BLaER1 treated with 17β-estradiol and CSF1 and Interleukin-3, amounts not matched to agents 10 nM and 100 nM (cell line): ENCODE measurements around the gene SGCA.

ENCODE experiments used
- H3K27ac ChIP-seq, 11 experiments: shearing (Covaris generic); formaldehyde crosslinking; 2 replicates each; pipeline ENCODE4 v1.8.1; 2022
- H3K27me3 ChIP-seq, 11 experiments: shearing (Covaris generic); formaldehyde crosslinking; 2 replicates each; pipeline ENCODE4 v1.8.1; 2022
- H3K36me3 ChIP-seq, 11 experiments: shearing (Covaris generic); formaldehyde crosslinking; 2 replicates each; pipeline ENCODE4 v1.8.1; 2022
- H3K4me1 ChIP-seq, 10 experiments: shearing (Covaris generic); formaldehyde crosslinking; 2 replicates each; pipeline ENCODE4 v1.8.1; 2022
- H3K4me2 ChIP-seq, 11 experiments: shearing (Covaris generic); formaldehyde crosslinking; 2 replicates each; pipeline ENCODE4 v1.8.1; 2022
- H3K4me3 ChIP-seq, 10 experiments: shearing (Covaris generic); formaldehyde crosslinking; 2 replicates each; pipeline ENCODE4 v1.8.1; 2022
- H3K9ac ChIP-seq, 11 experiments: shearing (Covaris generic); formaldehyde crosslinking; 2 replicates each; pipeline ENCODE4 v1.8.1; 2022
- H3K9me3 ChIP-seq, 11 experiments: shearing (Covaris generic); formaldehyde crosslinking; replicated peaks in 1 of 11; 2 replicates each; pipeline ENCODE4 v1.8.1; 2022
- H4K20me1 ChIP-seq, 11 experiments: shearing (Covaris generic); formaldehyde crosslinking; 2 replicates each; pipeline ENCODE4 v1.8.1; 2022
- Cebpa-rat ChIP-seq, 11 experiments: shearing (Covaris generic); IDR thresholded peaks; 2 replicates each; pipeline ENCODE4 v1.8.1; 2022

Gene SGCA

DNA sequence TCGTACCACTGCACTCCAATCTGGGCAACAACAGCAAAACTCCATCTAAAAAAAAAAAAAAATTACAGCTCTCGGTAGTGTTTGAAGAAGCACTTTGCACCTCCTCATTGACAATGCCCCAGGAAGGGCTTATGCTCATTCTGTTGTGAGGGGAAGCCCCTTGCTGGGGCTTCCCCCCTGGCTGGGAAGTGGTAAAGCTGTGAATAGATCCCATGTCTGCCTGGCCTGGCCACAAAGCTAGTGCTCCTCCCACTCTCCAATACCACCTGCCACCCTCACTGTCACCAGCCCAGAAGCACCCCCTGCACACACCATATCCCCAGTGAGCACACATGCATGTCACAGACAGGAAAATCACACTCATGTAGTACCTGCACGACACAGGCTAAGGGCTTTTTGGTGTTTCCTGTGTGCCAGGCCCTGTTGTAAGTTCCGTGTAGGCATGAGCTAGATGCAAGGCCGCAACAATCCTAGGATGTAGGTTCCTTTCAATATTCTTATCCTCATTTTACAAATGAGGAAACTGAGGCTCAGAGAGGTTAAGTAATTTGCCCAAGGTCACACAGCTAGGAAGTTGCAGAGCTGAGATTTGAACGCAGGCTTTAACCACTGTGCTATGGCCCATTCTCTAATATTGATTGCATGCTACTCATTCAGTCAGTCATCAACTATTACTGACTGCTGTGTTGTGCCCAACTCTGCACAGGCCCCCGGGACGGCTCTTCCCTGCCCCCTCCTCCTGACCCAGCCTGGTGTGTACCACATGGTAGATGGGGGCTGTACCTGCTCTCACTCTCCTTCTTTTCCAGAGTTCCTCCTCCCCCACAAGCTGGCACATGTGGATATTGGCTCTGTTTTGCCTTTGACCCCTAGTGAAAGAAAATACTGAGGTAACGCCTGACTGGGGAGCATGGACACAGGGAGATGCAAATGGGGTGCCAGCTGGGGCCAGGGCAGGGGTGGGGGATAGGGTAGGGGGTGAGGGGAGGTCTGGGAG, 47.5 kb downstream of the SGCA start:
- no peak for TF ChIP-seq Cebpa-rat (IDR thresholded peaks at IDR 0.05)
- Histone ChIP-seq H3K4me3 (no peak overlapping the region), H3K9ac (no peak overlapping the region), H3K4me2 (peak overlapping the region; percentile 7 to 58 (median 44); a peak in 21 of 22 replicates), H3K36me3 (no peaks in the 10 kb centered on the region), H3K27ac (no peak overlapping the region), H3K9me3 (no peaks in the 10 kb centered on the region), H4K20me1 (no peaks in the 10 kb centered on the region), H3K27me3 (peaks cover 0 to 23% (median 10%) of the 10 kb centered on the region in 11 experiments; a peak in 10 of 22 replicates), H3K4me1 (peaks cover 18 to 38% (median 33%) of the 10 kb centered on the region in 10 experiments; a peak in 19 of 20 replicates)

GRCh38 chr17:50214976-50215760, 49.4 kb downstream of the SGCA start:
- no peak overlapping the region for H3K9ac ChIP-seq
- no peaks in the 10 kb centered on the region for H4K20me1 ChIP-seq
- H3K27ac ChIP-seq: no peak overlapping the region
- no peaks in the 10 kb centered on the region for H3K36me3 ChIP-seq
- no peaks in the 10 kb centered on the region for H3K9me3 ChIP-seq
- H3K4me1 ChIP-seq: peaks cover 19 to 45% (median 38%) of the 10 kb centered on the region in 10 experiments; a peak in 19 of 20 replicates
- no peak for TF ChIP-seq Cebpa-rat (IDR thresholded peaks at IDR 0.05)
- no peak overlapping the region for H3K4me3 ChIP-seq
- no peak overlapping the region for H3K4me2 ChIP-seq
- peaks cover 0 to 12% (median 4%) of the 10 kb centered on the region in 11 experiments; a peak in 8 of 22 replicates for H3K27me3 ChIP-seq

DNA sequence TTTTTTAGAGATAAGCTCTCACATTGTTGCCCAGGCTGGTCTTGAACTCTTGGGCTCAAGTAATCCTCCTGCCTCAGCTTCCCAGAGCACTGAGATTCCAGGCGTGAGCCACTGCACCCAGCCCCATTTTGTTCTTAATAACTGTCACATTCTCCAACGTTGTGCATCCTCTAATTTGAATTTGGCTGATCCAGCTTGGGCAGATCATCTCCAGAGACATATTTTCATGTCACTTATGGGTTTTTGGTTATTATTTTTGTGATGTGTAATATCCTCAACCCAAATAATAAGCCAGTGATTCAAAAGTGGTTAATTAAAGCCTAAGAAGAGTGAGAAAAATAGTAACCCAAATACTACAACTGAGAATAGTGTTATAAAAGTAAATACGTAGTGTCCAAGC, 51.8 kb downstream of the SGCA start:
- no peak for TF ChIP-seq Cebpa-rat (IDR thresholded peaks at IDR 0.05)
- Histone ChIP-seq H3K36me3 (no peaks in the 10 kb centered on the region), H3K4me1 (peaks cover 34 to 50% (median 41%) of the 10 kb centered on the region in 10 experiments), H4K20me1 (no peaks in the 10 kb centered on the region), H3K9me3 (no peaks in the 10 kb centered on the region), H3K27ac (no peak overlapping the region), H3K9ac (no peak overlapping the region), H3K4me2 (no peak overlapping the region), H3K4me3 (no peak overlapping the region), H3K27me3 (peaks cover 0 to 6% (median 0%) of the 10 kb centered on the region in 11 experiments; a peak in 3 of 22 replicates)

DNA sequence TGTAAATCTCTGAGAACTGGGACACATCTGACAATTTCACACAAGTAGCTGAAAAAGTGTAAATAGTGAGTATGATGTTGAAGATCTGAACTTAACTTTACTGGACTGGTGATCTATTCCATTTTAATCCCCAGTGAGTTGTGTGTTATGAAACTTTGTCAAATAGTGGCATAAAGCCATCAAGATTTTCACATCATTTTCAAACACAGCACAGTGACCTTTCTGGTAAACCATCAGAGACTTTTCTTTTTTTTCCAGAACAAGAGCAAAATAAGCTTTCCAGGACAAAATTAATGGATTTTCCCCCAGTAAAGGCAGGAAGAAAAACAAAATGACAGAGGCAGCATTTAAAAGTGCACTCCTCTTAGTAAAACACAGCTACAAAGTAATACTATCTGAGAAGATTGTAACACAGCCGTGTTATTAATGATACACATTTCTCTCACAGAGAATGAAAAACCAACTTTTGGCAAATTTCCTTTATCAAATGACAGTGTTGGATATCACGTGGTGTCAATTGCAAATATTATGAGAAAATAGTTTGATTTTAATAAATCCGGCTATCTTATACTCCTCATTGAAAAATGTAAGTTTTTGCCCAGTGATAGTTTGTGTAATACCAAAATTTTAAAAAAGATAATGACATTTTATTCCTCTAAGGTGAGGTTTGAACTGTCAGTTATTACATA, 52.4 kb downstream of the SGCA start:
- Histone ChIP-seq H3K4me2 (peak overlapping the region in 4 of 11 experiments; percentile 15 to 30 (median 19); a peak in 3 of 22 replicates), H3K4me3 (no peak overlapping the region), H3K27me3 (peaks cover 0 to 6% (median 0%) of the 10 kb centered on the region in 11 experiments; a peak in 3 of 22 replicates), H3K4me1 (peaks cover 28 to 48% (median 34%) of the 10 kb centered on the region in 10 experiments), H4K20me1 (no peaks in the 10 kb centered on the region), H3K36me3 (no peaks in the 10 kb centered on the region), H3K9me3 (no peaks in the 10 kb centered on the region), H3K27ac (no peak overlapping the region), H3K9ac (no peak overlapping the region)
- TF ChIP-seq Cebpa-rat (IDR thresholded peaks at IDR 0.05): no peak

GRCh38 chr17:50218771-50219315, 53.0 kb downstream of the SGCA start:
- Histone ChIP-seq H4K20me1 (no peaks in the 10 kb centered on the region), H3K27ac (no peak overlapping the region), H3K27me3 (peaks cover 0 to 6% (median 0%) of the 10 kb centered on the region in 11 experiments; a peak in 3 of 22 replicates), H3K4me3 (no peak overlapping the region), H3K4me1 (peaks cover 23 to 45% (median 31%) of the 10 kb centered on the region in 10 experiments), H3K4me2 (peak overlapping the region in 8 of 11 experiments; percentile 3 to 30 (median 18); a peak in 7 of 22 replicates), H3K36me3 (no peaks in the 10 kb centered on the region), H3K9me3 (peaks cover 0 to under 1% (median 0%) of the 10 kb centered on the region in 11 experiments; a peak in 1 of 22 replicates), H3K9ac (no peak overlapping the region)
- TF ChIP-seq Cebpa-rat (IDR thresholded peaks at IDR 0.05): no peak

DNA sequence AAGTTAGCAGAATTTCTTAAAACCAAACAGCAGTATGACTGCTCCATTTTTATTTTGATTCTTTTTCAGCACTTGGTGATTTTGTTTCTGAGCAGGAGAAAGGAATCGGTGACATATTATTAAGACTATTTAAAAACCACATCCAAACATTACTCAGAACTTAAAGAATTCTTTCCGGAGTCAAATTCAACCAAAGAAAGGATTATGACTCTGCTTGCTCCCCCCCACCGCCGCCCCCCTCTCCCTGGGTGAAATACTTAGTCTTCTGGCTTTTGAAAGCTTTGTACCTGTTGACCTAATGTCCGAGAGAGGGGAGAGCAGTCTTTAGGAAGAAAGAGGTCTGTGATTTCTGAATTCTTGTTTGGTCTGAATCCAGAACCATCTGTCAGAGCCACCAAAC, 53.5 kb downstream of the SGCA start:
- no peak overlapping the region for H3K4me3 ChIP-seq
- no peak overlapping the region for H3K9ac ChIP-seq
- H3K4me2 ChIP-seq: peak overlapping the region in 4 of 11 experiments; percentile 16 to 84 (median 51); a peak in 2 of 22 replicates
- H3K27me3 ChIP-seq: peaks cover 0 to 6% (median 0%) of the 10 kb centered on the region in 11 experiments; a peak in 3 of 22 replicates
- peaks cover 23 to 45% (median 31%) of the 10 kb centered on the region in 10 experiments for H3K4me1 ChIP-seq
- peaks cover 0 to 5% (median 2%) of the 10 kb centered on the region in 11 experiments; a peak in 17 of 22 replicates for H3K9me3 ChIP-seq
- H4K20me1 ChIP-seq: no peaks in the 10 kb centered on the region
- H3K36me3 ChIP-seq: no peaks in the 10 kb centered on the region
- no peak for TF ChIP-seq Cebpa-rat (IDR thresholded peaks at IDR 0.05)
- no peak overlapping the region for H3K27ac ChIP-seq

- Histone ChIP-seq H3K4me1 (peaks cover 23 to 45% (median 31%) of the 10 kb centered on the region in 10 experiments), H3K9me3 (peaks cover 5 to 12% (median 9%) of the 10 kb centered on the region in 11 experiments), H3K27me3 (peaks cover 0 to 6% (median 0%) of the 10 kb centered on the region in 11 experiments; a peak in 3 of 22 replicates), H3K36me3 (no peaks in the 10 kb centered on the region), H3K4me2 (peak overlapping the region in 8 of 11 experiments; percentile 78 to 93 (median 84); a peak in 16 of 22 replicates), H3K9ac (no peak overlapping the region), H4K20me1 (no peaks in the 10 kb centered on the region), H3K4me3 (no peak overlapping the region), H3K27ac (no peak overlapping the region)
- no peak for TF ChIP-seq Cebpa-rat (IDR thresholded peaks at IDR 0.05)
Measured at GRCh38 chr17:50219939-50220465, 54.2 kb downstream of the SGCA start.
